ENCODE measurements around the gene MRPS21.
"Not testable (repeated sequence)": the region's sequence is repeated elsewhere in the genome, so short reads cannot be mapped to it uniquely, and the experiment has no call there.

The MRPS21 gene

GRCh38 chr1:150302902-150303301 lies 9.2 kb downstream of the MRPS21 start:
- DNase-seq: no peak
- TF ChIP-seq CTCF (IDR thresholded peaks at IDR 0.05): no peak
- peaks cover 18 to 86% (median 64%) of the 10 kb centered on the region in 3 donors for H3K36me3 ChIP-seq
- H3K27me3 ChIP-seq: no peaks in the 10 kb centered on the region
- H3K9me3 ChIP-seq: no peaks in the 10 kb centered on the region
- no peak overlapping the region for H3K27ac ChIP-seq
- no peak overlapping the region for H3K4me3 ChIP-seq
- H3K4me1 ChIP-seq: no peaks in the 10 kb centered on the region
- intact Hi-C loops (cut with DNase I; ENCODE audit: low total_unique reads): no loop called here

GRCh38 chr1:150308585-150308984 lies 14.9 kb downstream of the MRPS21 start:
- H3K9me3 ChIP-seq; intact Hi-C loops (cut with DNase I; ENCODE audit: low total_unique reads): not testable (repeated sequence)
- H3K36me3 ChIP-seq: peaks cover 8 to 38% (median 24%) of the 10 kb centered on the region in 3 donors

GRCh38 chr1:150309758-150310508 lies 16.3 kb downstream of the MRPS21 start:
- H3K27me3 ChIP-seq: no peaks in the 10 kb centered on the region
- no peak for TF ChIP-seq CTCF (IDR thresholded peaks at IDR 0.05)
- intact Hi-C loops (cut with DNase I; ENCODE audit: low total_unique reads): no loop called here
- no peaks in the 10 kb centered on the region for H3K4me1 ChIP-seq
- H3K36me3 ChIP-seq: peaks cover 8 to 27% (median 24%) of the 10 kb centered on the region in 3 donors
- no peak overlapping the region for H3K4me3 ChIP-seq
- H3K9me3 ChIP-seq: no peaks in the 10 kb centered on the region
- no peak overlapping the region for H3K27ac ChIP-seq
- DNase-seq: no peak

More at GRCh38 chr1:150308585-150308984, 14.9 kb downstream of the MRPS21 start:
- H3K27me3 ChIP-seq, H3K4me3 ChIP-seq, DNase-seq, H3K27ac ChIP-seq, H3K4me1 ChIP-seq: not testable (repeated sequence)

GRCh38 chr1:150311762-150312161 lies 18.1 kb downstream of the MRPS21 start:
- H3K27me3 ChIP-seq: no peaks in the 10 kb centered on the region
- no peak overlapping the region for H3K27ac ChIP-seq
- no peaks in the 10 kb centered on the region for H3K9me3 ChIP-seq
- no peaks in the 10 kb centered on the region for H3K4me1 ChIP-seq
- intact Hi-C loops (cut with DNase I; ENCODE audit: low total_unique reads): no loop called here
- TF ChIP-seq CTCF (IDR thresholded peaks at IDR 0.05): no peak
- peaks cover 8 to 20% (median 15%) of the 10 kb centered on the region in 3 donors for H3K36me3 ChIP-seq
- H3K4me3 ChIP-seq: no peak overlapping the region
- no peak for DNase-seq

GRCh38 chr1:150314691-150315090 lies 21.0 kb downstream of the MRPS21 start:
- H3K9me3 ChIP-seq; H3K36me3 ChIP-seq; H3K4me3 ChIP-seq; H3K4me1 ChIP-seq; H3K27ac ChIP-seq; intact Hi-C loops (cut with DNase I; ENCODE audit: low total_unique reads); DNase-seq; H3K27me3 ChIP-seq: not testable (repeated sequence)

GRCh38 chr1:150320667-150320978 lies 27.0 kb downstream of the MRPS21 start:
- H3K36me3 ChIP-seq: peaks cover 9 to 13% (median 12%) of the 10 kb centered on the region in 3 donors
- H3K4me1 ChIP-seq: peaks cover 0 to 24% (median 13%) of the 10 kb centered on the region in 4 donors
- H3K27me3 ChIP-seq: no peaks in the 10 kb centered on the region
- peak overlapping the region; percentile 79 to 94 for H3K4me3 ChIP-seq
- peak overlapping the region; percentile 85 to 88 for H3K27ac ChIP-seq
- DNase-seq: no peak
- TF ChIP-seq CTCF (IDR thresholded peaks at IDR 0.05): no peak
- intact Hi-C loops (cut with DNase I; ENCODE audit: low total_unique reads): no loop called here
- H3K9me3 ChIP-seq: no peaks in the 10 kb centered on the region

All from tibial artery (tissue), 4 donors.